ENCODE data around the gene OMD.

DNA sequence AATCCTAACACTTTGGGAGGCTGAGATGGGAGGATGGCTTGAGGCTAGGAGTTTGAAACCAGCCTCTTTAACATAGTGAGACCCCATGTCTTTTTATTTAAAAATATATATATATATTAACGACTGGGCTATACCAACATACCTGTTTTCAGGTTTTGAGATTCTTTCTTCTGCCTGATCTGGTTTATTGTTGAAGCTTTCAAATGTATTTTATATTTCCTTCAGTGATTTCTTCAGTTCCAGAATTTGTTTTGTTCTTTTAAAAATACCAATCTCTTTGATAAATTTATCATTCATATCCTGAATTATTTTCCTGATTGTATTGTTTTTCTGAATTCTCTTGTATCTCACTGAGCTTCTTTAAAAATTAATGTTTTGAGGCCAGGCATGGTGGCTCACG, 51.1 kb downstream of the OMD start:
- TF ChIP-seq, protein P1, sequence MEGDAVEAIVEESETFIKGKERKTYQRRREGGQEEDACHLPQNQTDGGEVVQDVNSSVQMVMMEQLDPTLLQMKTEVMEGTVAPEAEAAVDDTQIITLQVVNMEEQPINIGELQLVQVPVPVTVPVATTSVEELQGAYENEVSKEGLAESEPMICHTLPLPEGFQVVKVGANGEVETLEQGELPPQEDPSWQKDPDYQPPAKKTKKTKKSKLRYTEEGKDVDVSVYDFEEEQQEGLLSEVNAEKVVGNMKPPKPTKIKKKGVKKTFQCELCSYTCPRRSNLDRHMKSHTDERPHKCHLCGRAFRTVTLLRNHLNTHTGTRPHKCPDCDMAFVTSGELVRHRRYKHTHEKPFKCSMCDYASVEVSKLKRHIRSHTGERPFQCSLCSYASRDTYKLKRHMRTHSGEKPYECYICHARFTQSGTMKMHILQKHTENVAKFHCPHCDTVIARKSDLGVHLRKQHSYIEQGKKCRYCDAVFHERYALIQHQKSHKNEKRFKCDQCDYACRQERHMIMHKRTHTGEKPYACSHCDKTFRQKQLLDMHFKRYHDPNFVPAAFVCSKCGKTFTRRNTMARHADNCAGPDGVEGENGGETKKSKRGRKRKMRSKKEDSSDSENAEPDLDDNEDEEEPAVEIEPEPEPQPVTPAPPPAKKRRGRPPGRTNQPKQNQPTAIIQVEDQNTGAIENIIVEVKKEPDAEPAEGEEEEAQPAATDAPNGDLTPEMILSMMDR (IDR thresholded peaks at IDR 0.05), result no peak
- no peak for TF ChIP-seq POLR2A (IDR thresholded peaks at IDR 0.05)

All from lower leg skin (tissue), 3 donors.